Stimulated activated CD8-positive, alpha-beta memory T cell treated with anti-CD3 and anti-CD28 coated beads, Interleukin-12 subunit alpha, Interleukin-12 subunit beta, amount 100 ng/mL, for 4 hours (primary cell): ENCODE results near the gene JAML.
A peak's percentile ranks its signal among the peaks of the same experiment; 100 is the strongest.

Source experiments
- DNase-seq: peaks from one replicate; pipeline ENCODE4 v3.0.0-alpha.2; 2020; ENCODE audit warnings: low read depth

The JAML gene

DNA sequence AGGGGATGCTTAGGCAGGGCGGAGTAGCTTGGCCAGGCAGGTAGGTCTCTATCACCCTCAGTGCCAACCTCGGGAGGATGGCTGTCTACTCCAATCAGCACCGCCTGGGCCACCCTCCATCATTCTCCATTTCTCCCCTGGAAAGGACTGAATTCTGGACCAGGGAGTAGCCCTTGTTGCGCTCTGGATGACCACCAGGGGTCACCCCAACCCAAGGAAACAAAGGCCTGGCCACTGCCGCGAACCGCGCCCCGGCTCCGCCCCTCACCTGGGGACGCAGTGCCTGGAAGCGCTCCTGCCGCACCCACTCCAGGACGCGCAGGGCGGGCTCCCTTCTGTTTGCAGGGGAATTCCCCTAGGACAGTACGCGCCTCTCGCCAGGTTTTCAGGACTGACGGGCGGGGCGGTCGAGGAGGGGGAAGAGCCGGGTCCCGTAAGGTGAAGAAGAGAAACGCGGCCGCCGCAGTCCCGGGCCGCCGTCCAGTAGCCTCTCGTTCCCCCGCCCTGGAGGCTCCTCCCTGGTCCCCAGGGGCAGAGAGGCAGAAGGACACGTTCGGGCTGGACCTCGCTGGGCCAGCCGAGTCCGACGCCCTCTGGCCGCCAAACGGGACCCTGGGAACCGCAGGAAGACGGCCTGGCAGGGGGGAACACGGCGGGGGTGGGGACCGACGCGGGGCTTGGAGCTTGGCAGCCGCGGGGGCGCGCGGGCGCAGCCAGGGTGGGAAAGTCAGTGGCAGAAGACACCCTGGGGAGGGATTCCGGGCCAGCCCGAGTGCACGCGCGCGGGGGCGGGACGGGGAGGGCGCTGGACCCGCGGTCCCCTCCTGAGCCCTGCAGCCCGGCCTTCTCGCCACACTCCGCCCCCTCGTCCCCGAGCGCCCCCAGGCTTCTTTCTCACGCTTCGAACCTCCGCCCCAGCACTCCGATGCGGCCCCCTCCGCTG is 79.3 kb downstream of the JAML start:
- peak; percentile 71 for DNase-seq

DNA sequence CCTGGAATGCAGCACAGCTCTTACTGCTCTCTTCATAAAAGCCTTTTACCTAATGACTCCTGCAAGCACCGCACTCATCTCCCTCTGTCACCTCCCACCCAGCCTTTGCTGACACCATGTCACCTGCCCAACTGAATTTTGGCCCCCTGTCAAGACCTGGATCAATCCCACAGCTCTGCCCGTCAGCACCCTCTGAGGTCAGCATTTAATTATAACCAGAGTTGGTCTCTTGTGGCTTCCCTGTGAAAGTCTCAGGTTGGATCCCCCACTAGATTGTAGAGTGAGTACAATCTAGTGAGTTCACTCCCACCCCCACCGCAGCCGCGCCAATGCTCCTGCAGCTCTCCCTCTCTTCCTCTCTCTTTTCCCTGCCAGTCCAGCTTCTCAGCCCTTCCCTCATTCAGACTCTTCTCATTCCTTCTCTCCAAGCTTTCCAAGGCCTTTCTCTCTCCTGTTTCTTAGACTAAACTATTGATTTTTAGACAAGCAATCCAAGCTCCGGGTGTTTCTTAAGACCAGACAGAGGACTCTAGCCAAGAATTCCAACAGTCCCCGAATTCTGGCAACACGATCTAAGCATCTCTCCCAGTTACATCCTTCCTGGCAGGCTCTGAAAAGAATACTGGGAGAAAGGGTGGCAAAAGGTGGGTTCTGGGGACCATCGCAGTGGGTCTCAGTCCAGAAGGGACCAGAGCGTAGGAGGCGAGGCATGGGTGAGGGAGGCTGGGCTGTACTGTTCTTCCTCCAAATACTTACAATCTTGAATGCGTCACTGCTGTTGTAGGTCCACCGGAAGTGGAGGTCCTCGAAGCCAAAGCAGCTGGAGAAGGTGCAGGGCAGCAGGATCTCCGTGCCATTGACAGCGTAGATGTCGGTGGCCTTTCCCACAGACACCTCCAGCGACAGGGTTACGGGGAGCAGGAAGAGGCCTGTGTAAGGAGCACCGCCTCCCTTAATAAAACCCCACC is 80.2 kb downstream of the JAML start:
- no peak for DNase-seq
